ENCODE data around the gene CCDC15.

The CCDC15 gene

GRCh38 chr11:125083312-125084056 lies 129.5 kb downstream of the CCDC15 start:
- ChIA-PET CTCF (interaction anchor here (0.5 to 1.8 kb wide), 6 partner anchors 10 to 57 kb away, joined by 3 to 6 read pairs (median 3); no protein-coding TSS in a partner anchor), POLR2A (no interaction called here)
- no peak for DNase-seq
- Histone ChIP-seq H3K27me3 (replicated peaks in 2 of 5; ENCODE audit: control insufficient read depth in 4 of 5, insufficient read depth in 5 of 5, low read length in 4 of 5) (no peaks in the 10 kb centered on the region), H3K4me3 (ENCODE audit: control insufficient read depth in 1 of 7, extremely low read depth in 1 of 7, insufficient read depth in 4 of 7, low read depth in 2 of 7, low read length in 6 of 7) (no peak overlapping the region), H3K4me1 (ENCODE audit: control extremely low read depth in 1 of 4, control insufficient read depth in 4 of 4, insufficient read depth in 4 of 4, low read length in 3 of 4) (peaks cover 0 to 6% (median 0%) of the 10 kb centered on the region in 4 experiments), H3K27ac (ENCODE audit: insufficient read depth in 1 of 2, low read depth in 1 of 2, low read length in 2 of 2, poor library complexity in 1 of 2, severe bottlenecking in 2 of 2) (no peak overlapping the region), H3K36me3 (ENCODE audit: control insufficient read depth in 4 of 4, insufficient read depth in 4 of 4, low read length in 3 of 4) (no peaks in the 10 kb centered on the region), H3K9me3 (ENCODE audit: control extremely low read depth in 1 of 5, control insufficient read depth in 4 of 5, insufficient read depth in 2 of 5, low read depth in 1 of 5, low read length in 4 of 5) (no peaks in the 10 kb centered on the region)
- 95% methylated on average over 10 of the region's 11 CpGs for WGBS (ENCODE audit: insufficient coverage)

GRCh38 chr11:125084057-125084416 lies 130.0 kb downstream of the CCDC15 start:
- H3K9me3 ChIP-seq (ENCODE audit: control extremely low read depth in 1 of 5, control insufficient read depth in 4 of 5, insufficient read depth in 2 of 5, low read depth in 1 of 5, low read length in 4 of 5): no peaks in the 10 kb centered on the region
- H3K27ac ChIP-seq (ENCODE audit: insufficient read depth in 1 of 2, low read depth in 1 of 2, low read length in 2 of 2, poor library complexity in 1 of 2, severe bottlenecking in 2 of 2): no peak overlapping the region
- no peak overlapping the region for H3K4me3 ChIP-seq (ENCODE audit: control insufficient read depth in 1 of 7, extremely low read depth in 1 of 7, insufficient read depth in 4 of 7, low read depth in 2 of 7, low read length in 6 of 7)
- H3K27me3 ChIP-seq (replicated peaks in 2 of 5; ENCODE audit: control insufficient read depth in 4 of 5, insufficient read depth in 5 of 5, low read length in 4 of 5): no peaks in the 10 kb centered on the region
- peaks cover 0 to 6% (median 0%) of the 10 kb centered on the region in 4 experiments for H3K4me1 ChIP-seq (ENCODE audit: control extremely low read depth in 1 of 4, control insufficient read depth in 4 of 4, insufficient read depth in 4 of 4, low read length in 3 of 4)
- CTCF ChIA-PET: interaction anchor here (0.5 to 1.8 kb wide), 3 partner anchors 13 to 23 kb away, joined by 3 to 6 read pairs (median 3); no protein-coding TSS in a partner anchor
- DNase-seq: no peak
- WGBS (ENCODE audit: insufficient coverage): 100% methylated on average over 11 of the region's 11 CpGs
- no peaks in the 10 kb centered on the region for H3K36me3 ChIP-seq (ENCODE audit: control insufficient read depth in 4 of 4, insufficient read depth in 4 of 4, low read length in 3 of 4)
- POLR2A ChIA-PET: no interaction called here

GRCh38 chr11:125084761-125085231 lies 130.8 kb downstream of the CCDC15 start:
- WGBS (ENCODE audit: insufficient coverage): 97% methylated on average over 5 of the region's 8 CpGs
- Histone ChIP-seq H3K27ac (ENCODE audit: insufficient read depth in 1 of 2, low read depth in 1 of 2, low read length in 2 of 2, poor library complexity in 1 of 2, severe bottlenecking in 2 of 2) (no peak overlapping the region), H3K27me3 (replicated peaks in 2 of 5; ENCODE audit: control insufficient read depth in 4 of 5, insufficient read depth in 5 of 5, low read length in 4 of 5) (no peaks in the 10 kb centered on the region), H3K9me3 (ENCODE audit: control extremely low read depth in 1 of 5, control insufficient read depth in 4 of 5, insufficient read depth in 2 of 5, low read depth in 1 of 5, low read length in 4 of 5) (no peaks in the 10 kb centered on the region), H3K4me3 (ENCODE audit: control insufficient read depth in 1 of 7, extremely low read depth in 1 of 7, insufficient read depth in 4 of 7, low read depth in 2 of 7, low read length in 6 of 7) (no peak overlapping the region), H3K36me3 (ENCODE audit: control insufficient read depth in 4 of 4, insufficient read depth in 4 of 4, low read length in 3 of 4) (no peaks in the 10 kb centered on the region), H3K4me1 (ENCODE audit: control extremely low read depth in 1 of 4, control insufficient read depth in 4 of 4, insufficient read depth in 4 of 4, low read length in 3 of 4) (no peaks in the 10 kb centered on the region)
- ChIA-PET POLR2A (no interaction called here), CTCF (no interaction called here)
- DNase-seq: no peak

GRCh38 chr11:125085301-125086081 lies 131.5 kb downstream of the CCDC15 start:
- ChIA-PET POLR2A (no interaction called here), CTCF (interaction anchor here (1.2 to 1.6 kb wide), 2 partner anchors 15 to 56 kb away, joined by 3 to 6 read pairs; no protein-coding TSS in a partner anchor)
- H3K4me1 ChIP-seq (ENCODE audit: control extremely low read depth in 1 of 4, control insufficient read depth in 4 of 4, insufficient read depth in 4 of 4, low read length in 3 of 4): no peaks in the 10 kb centered on the region
- 92% methylated on average over 19 of the region's 20 CpGs for WGBS (ENCODE audit: insufficient coverage)
- no peak for DNase-seq
- H3K9me3 ChIP-seq (ENCODE audit: control extremely low read depth in 1 of 5, control insufficient read depth in 4 of 5, insufficient read depth in 2 of 5, low read depth in 1 of 5, low read length in 4 of 5): no peaks in the 10 kb centered on the region
- H3K27me3 ChIP-seq (replicated peaks in 2 of 5; ENCODE audit: control insufficient read depth in 4 of 5, insufficient read depth in 5 of 5, low read length in 4 of 5): no peaks in the 10 kb centered on the region
- H3K4me3 ChIP-seq (ENCODE audit: control insufficient read depth in 1 of 7, extremely low read depth in 1 of 7, insufficient read depth in 4 of 7, low read depth in 2 of 7, low read length in 6 of 7): no peak overlapping the region
- no peaks in the 10 kb centered on the region for H3K36me3 ChIP-seq (ENCODE audit: control insufficient read depth in 4 of 4, insufficient read depth in 4 of 4, low read length in 3 of 4)
- no peak overlapping the region for H3K27ac ChIP-seq (ENCODE audit: insufficient read depth in 1 of 2, low read depth in 1 of 2, low read length in 2 of 2, poor library complexity in 1 of 2, severe bottlenecking in 2 of 2)

GRCh38 chr11:125086633-125087296 lies 132.8 kb downstream of the CCDC15 start:
- 94% methylated on average over 14 of the region's 14 CpGs for WGBS (ENCODE audit: insufficient coverage)
- no peak overlapping the region for H3K27ac ChIP-seq (ENCODE audit: insufficient read depth in 1 of 2, low read depth in 1 of 2, low read length in 2 of 2, poor library complexity in 1 of 2, severe bottlenecking in 2 of 2)
- H3K4me1 ChIP-seq (ENCODE audit: control extremely low read depth in 1 of 4, control insufficient read depth in 4 of 4, insufficient read depth in 4 of 4, low read length in 3 of 4): peaks cover 0 to 3% (median 0%) of the 10 kb centered on the region in 4 experiments
- H3K4me3 ChIP-seq (ENCODE audit: control insufficient read depth in 1 of 7, extremely low read depth in 1 of 7, insufficient read depth in 4 of 7, low read depth in 2 of 7, low read length in 6 of 7): no peak overlapping the region
- no peaks in the 10 kb centered on the region for H3K36me3 ChIP-seq (ENCODE audit: control insufficient read depth in 4 of 4, insufficient read depth in 4 of 4, low read length in 3 of 4)
- DNase-seq: no peak
- H3K9me3 ChIP-seq (ENCODE audit: control extremely low read depth in 1 of 5, control insufficient read depth in 4 of 5, insufficient read depth in 2 of 5, low read depth in 1 of 5, low read length in 4 of 5): no peaks in the 10 kb centered on the region
- ChIA-PET POLR2A (no interaction called here), CTCF (interaction anchor here (1.2 to 5.6 kb wide), 3 partner anchors 16 to 55 kb away, joined by 3 to 80 read pairs (median 6); no protein-coding TSS in a partner anchor)
- no peaks in the 10 kb centered on the region for H3K27me3 ChIP-seq (replicated peaks in 2 of 5; ENCODE audit: control insufficient read depth in 4 of 5, insufficient read depth in 5 of 5, low read length in 4 of 5)

- no peak for DNase-seq
- CTCF ChIA-PET: interaction anchor here (1.2 to 5.6 kb wide), 6 partner anchors 17 to 341 kb away, joined by 3 to 80 read pairs (median 4); no protein-coding TSS in a partner anchor
Measured at GRCh38 chr11:125088123-125088522, 134.1 kb downstream of the CCDC15 start.

More at GRCh38 chr11:125088123-125088522, 134.1 kb downstream of the CCDC15 start:
- Histone ChIP-seq H3K4me3 (ENCODE audit: control insufficient read depth in 1 of 7, extremely low read depth in 1 of 7, insufficient read depth in 4 of 7, low read depth in 2 of 7, low read length in 6 of 7) (no peak overlapping the region), H3K27me3 (replicated peaks in 2 of 5; ENCODE audit: control insufficient read depth in 4 of 5, insufficient read depth in 5 of 5, low read length in 4 of 5) (no peaks in the 10 kb centered on the region), H3K4me1 (ENCODE audit: control extremely low read depth in 1 of 4, control insufficient read depth in 4 of 4, insufficient read depth in 4 of 4, low read length in 3 of 4) (peaks cover 0 to 3% (median 0%) of the 10 kb centered on the region in 4 experiments), H3K27ac (ENCODE audit: insufficient read depth in 1 of 2, low read depth in 1 of 2, low read length in 2 of 2, poor library complexity in 1 of 2, severe bottlenecking in 2 of 2) (no peak overlapping the region), H3K9me3 (ENCODE audit: control extremely low read depth in 1 of 5, control insufficient read depth in 4 of 5, insufficient read depth in 2 of 5, low read depth in 1 of 5, low read length in 4 of 5) (no peaks in the 10 kb centered on the region), H3K36me3 (ENCODE audit: control insufficient read depth in 4 of 4, insufficient read depth in 4 of 4, low read length in 3 of 4) (no peaks in the 10 kb centered on the region)
- POLR2A ChIA-PET: no interaction called here
- 82% methylated on average over 1 of the region's 2 CpGs for WGBS (ENCODE audit: insufficient coverage)

Measured in common myeloid progenitor, CD34-positive (primary cell).